ENCODE measurements around the gene RAB10. TPM values are rescaled to one million over a fixed set of nuclear protein-coding genes. Genes with fewer than 3 reads are reported as not detected.

RAB10 gene
- total and polyA plus RNA-seq, 2 experiments from 2014 or later: 100 to 122 TPM

DNA sequence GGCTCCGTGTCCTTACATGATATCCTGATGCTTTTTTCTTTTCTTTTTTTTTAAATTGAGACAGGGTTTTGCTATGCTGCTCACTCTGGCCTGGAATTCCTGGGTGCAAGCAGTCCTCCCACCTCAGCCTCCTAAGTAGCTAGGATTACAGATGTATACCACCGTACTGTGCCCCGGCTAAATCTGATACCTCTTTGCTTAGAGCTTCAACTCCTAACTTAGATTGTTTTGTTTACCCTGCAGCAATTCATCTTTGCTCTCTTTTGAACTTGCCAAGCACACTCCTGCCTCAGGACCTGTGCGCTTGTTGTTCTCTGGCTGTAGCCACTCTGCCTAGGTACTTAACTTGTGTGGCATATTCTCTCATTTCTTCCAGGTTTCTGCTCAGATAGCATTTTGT lies 24.5 kb downstream of the RAB10 start:
- peaks cover 99% of the 10 kb centered on the region for H3K79me2 ChIP-seq
- H4K20me1 ChIP-seq (ENCODE audit: insufficient read depth, poor library complexity, severe bottlenecking): peaks cover 95% of the 10 kb centered on the region
- H3K9me2 ChIP-seq (replicated peaks; ENCODE audit: insufficient read depth): no peaks in the 10 kb centered on the region
- H3K4me3 ChIP-seq: no peak overlapping the region
- H3K36me3 ChIP-seq (replicated peaks; ENCODE audit: insufficient read depth, low read depth): no peaks in the 10 kb centered on the region
- no peaks in the 10 kb centered on the region for H3K9me3 ChIP-seq (ENCODE audit: low read depth)
- DNase-seq (ENCODE audit: low spot score): no peak
- no peaks in the 10 kb centered on the region for H3K27me3 ChIP-seq
- 53% methylated on average over 4 of the region's 4 CpGs for WGBS (ENCODE audit: low lambda C conversion rate, missing lambda C conversion rate)
- no peak overlapping the region for H2AFZ ChIP-seq
- no peak for TF ChIP-seq EZH2 (IDR thresholded peaks at IDR 0.05; ENCODE audit: borderline replicate concordance)
- no peak for TF ChIP-seq EZH2phosphoT487 (IDR thresholded peaks at IDR 0.05; ENCODE audit: low read depth, severe bottlenecking, unreplicated experiment)
- no peak for TF ChIP-seq CTCF (IDR thresholded peaks at IDR 0.05; ENCODE audit: poor library complexity)
- H3K27ac ChIP-seq: no peak overlapping the region
- peaks cover 10% of the 10 kb centered on the region for H3K4me1 ChIP-seq (ENCODE audit: insufficient read depth)
- peak overlapping the region; percentile 5 for H3K4me2 ChIP-seq

GRCh38 chr2:26059542-26059941 lies 25.7 kb downstream of the RAB10 start:
- H3K27ac ChIP-seq: no peak overlapping the region
- H3K36me3 ChIP-seq (replicated peaks; ENCODE audit: insufficient read depth, low read depth): no peaks in the 10 kb centered on the region
- no peak overlapping the region for H2AFZ ChIP-seq
- peaks cover 96% of the 10 kb centered on the region for H4K20me1 ChIP-seq (ENCODE audit: insufficient read depth, poor library complexity, severe bottlenecking)
- no peaks in the 10 kb centered on the region for H3K9me3 ChIP-seq (ENCODE audit: low read depth)
- no peak overlapping the region for H3K4me3 ChIP-seq
- H3K9me2 ChIP-seq (replicated peaks; ENCODE audit: insufficient read depth): no peaks in the 10 kb centered on the region
- H3K4me1 ChIP-seq (ENCODE audit: insufficient read depth): peaks cover 10% of the 10 kb centered on the region
- no peak for TF ChIP-seq EZH2 (IDR thresholded peaks at IDR 0.05; ENCODE audit: borderline replicate concordance)
- TF ChIP-seq EZH2phosphoT487 (IDR thresholded peaks at IDR 0.05; ENCODE audit: low read depth, severe bottlenecking, unreplicated experiment): no peak
- no peak for TF ChIP-seq CTCF (IDR thresholded peaks at IDR 0.05; ENCODE audit: poor library complexity)
- 86% methylated on average over 3 of the region's 3 CpGs for WGBS (ENCODE audit: low lambda C conversion rate, missing lambda C conversion rate)
- no peak for DNase-seq (ENCODE audit: low spot score)
- H3K27me3 ChIP-seq: no peaks in the 10 kb centered on the region
- H3K79me2 ChIP-seq: peaks cover 100% of the 10 kb centered on the region
- no peak overlapping the region for H3K4me2 ChIP-seq

GRCh38 chr2:26061539-26061938 lies 27.7 kb downstream of the RAB10 start:
- Histone ChIP-seq H2AFZ (no peak overlapping the region), H3K79me2 (peaks cover 99% of the 10 kb centered on the region), H3K4me1 (ENCODE audit: insufficient read depth) (peaks cover 10% of the 10 kb centered on the region), H3K27me3 (no peaks in the 10 kb centered on the region), H3K36me3 (replicated peaks; ENCODE audit: insufficient read depth, low read depth) (no peaks in the 10 kb centered on the region), H3K4me2 (no peak overlapping the region), H3K9me3 (ENCODE audit: low read depth) (no peaks in the 10 kb centered on the region), H4K20me1 (ENCODE audit: insufficient read depth, poor library complexity, severe bottlenecking) (peaks cover 86% of the 10 kb centered on the region), H3K4me3 (no peak overlapping the region), H3K9me2 (replicated peaks; ENCODE audit: insufficient read depth) (no peaks in the 10 kb centered on the region), H3K27ac (no peak overlapping the region)
- DNase-seq (ENCODE audit: low spot score): no peak
- TF ChIP-seq EZH2 (IDR thresholded peaks at IDR 0.05; ENCODE audit: borderline replicate concordance) (no peak), EZH2phosphoT487 (IDR thresholded peaks at IDR 0.05; ENCODE audit: low read depth, severe bottlenecking, unreplicated experiment) (no peak), CTCF (IDR thresholded peaks at IDR 0.05; ENCODE audit: poor library complexity) (no peak)
- WGBS (ENCODE audit: low lambda C conversion rate, missing lambda C conversion rate): 94% methylated on average over 6 of the region's 7 CpGs

- Histone ChIP-seq H3K36me3 (replicated peaks; ENCODE audit: insufficient read depth, low read depth) (no peaks in the 10 kb centered on the region), H3K4me3 (no peak overlapping the region), H3K9me2 (replicated peaks; ENCODE audit: insufficient read depth) (no peaks in the 10 kb centered on the region), H3K79me2 (peaks cover 98% of the 10 kb centered on the region), H3K4me1 (ENCODE audit: insufficient read depth) (no peaks in the 10 kb centered on the region), H3K27ac (no peak overlapping the region), H3K9me3 (ENCODE audit: low read depth) (no peaks in the 10 kb centered on the region), H4K20me1 (ENCODE audit: insufficient read depth, poor library complexity, severe bottlenecking) (peaks cover 68% of the 10 kb centered on the region), H2AFZ (no peak overlapping the region), H3K27me3 (no peaks in the 10 kb centered on the region), H3K4me2 (no peak overlapping the region)
- DNase-seq (ENCODE audit: low spot score): no peak
- no peak for TF ChIP-seq EZH2phosphoT487 (IDR thresholded peaks at IDR 0.05; ENCODE audit: low read depth, severe bottlenecking, unreplicated experiment)
- TF ChIP-seq EZH2 (IDR thresholded peaks at IDR 0.05; ENCODE audit: borderline replicate concordance): no peak
- TF ChIP-seq CTCF (IDR thresholded peaks at IDR 0.05; ENCODE audit: poor library complexity): no peak
- 95% methylated on average over 4 of the region's 4 CpGs for WGBS (ENCODE audit: low lambda C conversion rate, missing lambda C conversion rate)
These were observed 31.0 kb downstream of the RAB10 start for GRCh38 chr2:26064846-26065245.

Data from hepatocyte (in vitro differentiated cells).